ENCODE measurements around the gene C5.

Gene C5

GRCh38 chr9:120925535-120926396, 124.3 kb downstream of the C5 start:
- DNase-seq (ENCODE audit: low read depth in 2 of 2), result peak; percentile 64 to 75

- DNase-seq (ENCODE audit: low read depth in 2 of 2), result no peak
Measured at GRCh38 chr9:120924698-120925534, 125.2 kb downstream of the C5 start.

- no peak for DNase-seq (ENCODE audit: low read depth in 2 of 2)
Measured at GRCh38 chr9:120923620-120924328, 126.3 kb downstream of the C5 start.

GRCh38 chr9:120922404-120923195, 127.5 kb downstream of the C5 start:
- DNase-seq (ENCODE audit: low read depth in 2 of 2), result no peak

- DNase-seq (ENCODE audit: low read depth in 2 of 2), result no peak
Measured at GRCh38 chr9:120921661-120922181, 128.4 kb downstream of the C5 start.

- DNase-seq (ENCODE audit: low read depth in 2 of 2), result no peak
Measured at GRCh38 chr9:120920806-120921178, 129.3 kb downstream of the C5 start.

- DNase-seq (ENCODE audit: low read depth in 2 of 2), result no peak
Measured at GRCh38 chr9:120919843-120920805, 130.0 kb downstream of the C5 start.

- DNase-seq (ENCODE audit: low read depth in 2 of 2), result no peak
Measured at GRCh38 chr9:120918931-120919842, 130.9 kb downstream of the C5 start.

- no peak for DNase-seq (ENCODE audit: low read depth in 2 of 2)
Measured at GRCh38 chr9:120917929-120918762, 131.9 kb downstream of the C5 start.

GRCh38 chr9:120916991-120917880, 132.8 kb downstream of the C5 start:
- no peak for DNase-seq (ENCODE audit: low read depth in 2 of 2)

- DNase-seq (ENCODE audit: low read depth in 2 of 2), result no peak
Measured at GRCh38 chr9:120916588-120916987, 133.5 kb downstream of the C5 start.

- no peak for DNase-seq (ENCODE audit: low read depth in 2 of 2)
Measured at GRCh38 chr9:120915854-120916470, 134.1 kb downstream of the C5 start.

GRCh38 chr9:120914953-120915352, 135.1 kb downstream of the C5 start:
- DNase-seq (ENCODE audit: low read depth in 2 of 2), result no peak

GRCh38 chr9:120914396-120914795, 135.7 kb downstream of the C5 start:
- no peak for DNase-seq (ENCODE audit: low read depth in 2 of 2)

GRCh38 chr9:120913647-120914264, 136.3 kb downstream of the C5 start:
- DNase-seq (ENCODE audit: low read depth in 2 of 2), result no peak
